ENCODE data around the gene MDK.

The MDK gene

GRCh38 chr11:46427364-46427763 lies 45.9 kb downstream of the MDK start:
- TF ChIP-seq CTCF (IDR thresholded peaks at IDR 0.05; ENCODE audit: low read depth, low read length, missing control alignments), result no peak
- DNase-seq (ENCODE audit: low read depth), result no peak
- H3K4me3 ChIP-seq (ENCODE audit: low read depth, low read length), result no peak overlapping the region

GRCh38 chr11:46429717-46430116 lies 48.2 kb downstream of the MDK start:
- DNase-seq (ENCODE audit: low read depth), result no peak
- H3K4me3 ChIP-seq (ENCODE audit: low read depth, low read length), result no peak overlapping the region
- TF ChIP-seq CTCF (IDR thresholded peaks at IDR 0.05; ENCODE audit: low read depth, low read length, missing control alignments), result no peak

- no peak for TF ChIP-seq CTCF (IDR thresholded peaks at IDR 0.05; ENCODE audit: low read depth, low read length, missing control alignments)
- DNase-seq (ENCODE audit: low read depth), result no peak
- no peak overlapping the region for H3K4me3 ChIP-seq (ENCODE audit: low read depth, low read length)
These were observed 49.7 kb downstream of the MDK start for GRCh38 chr11:46431211-46431610.

All from GM12864 (cell line).